Measurements from ENCODE around the gene RPL5. TPM values are rescaled to one million over a fixed set of nuclear protein-coding genes. Genes with fewer than 3 reads are reported as not detected.
"Not testable (repeated sequence)": the region's sequence is repeated elsewhere in the genome, so short reads cannot be mapped to it uniquely, and the experiment has no call there.

Gene RPL5
- 1,000 to 10,000 TPM; 1,299 to 3,386 (median 2,410) TPM for total RNA-seq

- Histone ChIP-seq H3K27me3 (no peaks in the 10 kb centered on the region), H3K4me1 (peaks cover 0 to 12% of the 10 kb centered on the region in 2 donors), H3K27ac (peak within 1 kb of the TSS; percentile 90 to 93), H3K36me3 (no peaks in the 10 kb centered on the region), H3K9me3 (no peaks in the 10 kb centered on the region), H3K4me3 (peak within 1 kb of the TSS; percentile 71 to 83)
- DNase-seq, result peak; percentile 96 to 97
- intact Hi-C loops (cut with DNase I; ENCODE audit: low total_unique reads), result no loop called here
- TF ChIP-seq CTCF (IDR thresholded peaks at IDR 0.05), result peak; percentile 87 to 95 (median 92)
- peak; percentile 83 to 97 for TF ChIP-seq POLR2A (IDR thresholded peaks at IDR 0.05)
Observed at GRCh38 chr1:92831762-92832536, at the start of gene RPL5. Gene RPL5 (plus strand): TSS chr1:92832040. CDS start chr1:92832115, 75 bp downstream.

- intact Hi-C loops (cut with DNase I; ENCODE audit: low total_unique reads); DNase-seq; H3K27me3 ChIP-seq; H3K4me1 ChIP-seq; H3K9me3 ChIP-seq; H3K36me3 ChIP-seq: not testable (repeated sequence)
- H3K27ac ChIP-seq, result peak overlapping the region; percentile 96 to 99
- peak overlapping the region; percentile 85 to 91 for H3K4me3 ChIP-seq
Observed at GRCh38 chr1:92783550-92783949, 48.3 kb upstream of the RPL5 start.

DNA sequence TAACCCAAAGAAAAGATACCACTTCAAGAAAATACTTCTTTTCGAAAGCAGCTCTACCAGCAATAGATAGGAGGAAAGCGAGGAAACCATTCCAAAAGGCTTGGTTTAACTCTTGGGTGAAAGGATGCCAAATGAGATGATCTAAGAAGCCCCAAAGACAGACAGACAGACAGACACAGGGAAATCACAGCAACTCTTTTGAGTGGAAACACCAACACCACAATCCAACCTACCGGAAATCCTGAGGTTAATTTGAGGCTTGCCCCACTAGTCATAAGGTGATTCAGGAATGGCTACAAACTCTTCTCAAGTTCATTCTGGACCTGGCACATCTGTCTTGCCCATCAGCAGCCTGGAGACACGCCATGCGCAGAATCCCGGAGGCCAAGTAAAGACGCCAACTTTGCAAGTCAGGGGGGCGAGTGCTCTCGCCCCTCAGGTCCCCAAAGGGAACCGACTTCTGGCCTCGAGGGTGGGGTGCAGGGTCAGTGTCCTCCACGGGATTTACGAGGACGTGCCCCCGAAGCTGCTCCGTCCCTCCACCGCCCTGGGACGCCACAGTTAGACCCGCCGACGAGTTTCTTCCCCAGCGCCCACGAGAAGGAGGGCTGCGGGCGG, 47.7 kb upstream of the RPL5 start:
- peak overlapping the region; percentile 85 to 91 for H3K4me3 ChIP-seq
- intact Hi-C loops (cut with DNase I; ENCODE audit: low total_unique reads), result no loop called here
- peak; percentile 35 to 44 for DNase-seq

GRCh38 chr1:92784639-92785500, 47.0 kb upstream of the RPL5 start, which contains the start of gene EVI5:
Gene EVI5 (minus strand): TSS chr1:92785108. CDS start chr1:92736546, 48,562 bp downstream.
- Histone ChIP-seq H3K4me3 (peak within 1 kb of the TSS; percentile 85 to 91), H3K9me3 (no peaks in the 10 kb centered on the region), H3K27ac (peak within 1 kb of the TSS; percentile 96 to 99), H3K4me1 (no peaks in the 10 kb centered on the region), H3K27me3 (no peaks in the 10 kb centered on the region), H3K36me3 (no peaks in the 10 kb centered on the region)
- intact Hi-C loops (cut with DNase I; ENCODE audit: low total_unique reads), result no loop called here
- TF ChIP-seq CTCF (IDR thresholded peaks at IDR 0.05) (peak in 1 of 4 experiments; percentile 24), POLR2A (IDR thresholded peaks at IDR 0.05) (peak; percentile 38 to 80)
- DNase-seq, result peak; percentile 93

More for the DNA sequence above, 47.7 kb upstream of the RPL5 start:
- no peaks in the 10 kb centered on the region for H3K27me3 ChIP-seq
- no peaks in the 10 kb centered on the region for H3K4me1 ChIP-seq
- H3K9me3 ChIP-seq, result no peaks in the 10 kb centered on the region
- H3K27ac ChIP-seq, result peak overlapping the region; percentile 96 to 99
- H3K36me3 ChIP-seq, result no peaks in the 10 kb centered on the region
- TF ChIP-seq CTCF (IDR thresholded peaks at IDR 0.05), result no peak
- TF ChIP-seq POLR2A (IDR thresholded peaks at IDR 0.05), result no peak

DNA sequence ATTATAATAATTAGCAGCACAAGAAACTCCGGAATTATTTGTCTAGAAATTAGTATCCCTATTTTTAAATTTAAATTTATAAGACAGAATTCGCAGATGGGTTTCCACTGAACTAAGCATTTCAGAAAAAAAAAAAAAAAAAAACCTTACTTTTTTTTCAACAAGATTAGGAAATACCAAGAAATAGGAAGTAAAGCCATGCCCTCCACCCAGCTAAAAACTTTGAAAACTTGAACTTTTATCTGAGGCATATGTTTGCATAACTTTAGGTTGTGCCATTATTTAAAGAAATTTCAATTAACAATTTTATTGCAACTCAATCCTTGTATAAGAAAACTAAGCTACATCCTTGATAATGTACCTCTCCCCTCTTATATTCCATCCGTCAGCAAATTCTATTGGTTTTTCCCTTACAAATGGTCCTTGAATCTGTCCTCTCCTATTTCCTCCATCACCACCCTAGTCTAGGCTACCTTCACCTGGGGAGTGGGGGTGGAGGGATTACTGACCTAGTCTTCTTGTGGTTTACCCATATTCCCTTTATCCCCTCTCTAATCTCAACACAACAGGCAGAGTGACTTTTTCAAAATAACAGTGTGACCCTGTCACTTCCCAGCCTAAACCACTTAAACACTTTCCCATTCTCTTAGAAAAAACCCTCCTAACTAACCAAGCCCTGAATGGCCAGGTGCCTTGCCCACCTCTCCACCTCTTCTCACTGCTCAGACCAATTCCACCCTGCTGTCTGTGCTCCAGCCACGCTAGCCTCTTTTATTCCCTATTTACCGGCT, 45.5 kb upstream of the RPL5 start:
- Histone ChIP-seq H3K36me3 (no peaks in the 10 kb centered on the region), H3K27me3 (no peaks in the 10 kb centered on the region), H3K27ac (no peak overlapping the region), H3K4me1 (no peaks in the 10 kb centered on the region), H3K4me3 (no peak overlapping the region), H3K9me3 (no peaks in the 10 kb centered on the region)
- intact Hi-C loops (cut with DNase I; ENCODE audit: low total_unique reads), result no loop called here
- no peak for DNase-seq
- no peak for TF ChIP-seq CTCF (IDR thresholded peaks at IDR 0.05)
- TF ChIP-seq POLR2A (IDR thresholded peaks at IDR 0.05), result no peak
